C4-2B (cell line): ENCODE data around the gene EMX1.

ENCODE experiments used
- ZFX ChIP-seq: fragments of 450-650 bp; IDR thresholded peaks from 2 replicates; pipeline ENCODE4 v1.6.1; 2017
- TF ChIP-seq, protein P1 (sequence below): fragments of 450-650 bp; conservative IDR thresholded peaks from 2 replicates; pipeline ENCODE4 v1.5.1; 2017; ENCODE audit warnings: mild to moderate bottlenecking

DNA sequence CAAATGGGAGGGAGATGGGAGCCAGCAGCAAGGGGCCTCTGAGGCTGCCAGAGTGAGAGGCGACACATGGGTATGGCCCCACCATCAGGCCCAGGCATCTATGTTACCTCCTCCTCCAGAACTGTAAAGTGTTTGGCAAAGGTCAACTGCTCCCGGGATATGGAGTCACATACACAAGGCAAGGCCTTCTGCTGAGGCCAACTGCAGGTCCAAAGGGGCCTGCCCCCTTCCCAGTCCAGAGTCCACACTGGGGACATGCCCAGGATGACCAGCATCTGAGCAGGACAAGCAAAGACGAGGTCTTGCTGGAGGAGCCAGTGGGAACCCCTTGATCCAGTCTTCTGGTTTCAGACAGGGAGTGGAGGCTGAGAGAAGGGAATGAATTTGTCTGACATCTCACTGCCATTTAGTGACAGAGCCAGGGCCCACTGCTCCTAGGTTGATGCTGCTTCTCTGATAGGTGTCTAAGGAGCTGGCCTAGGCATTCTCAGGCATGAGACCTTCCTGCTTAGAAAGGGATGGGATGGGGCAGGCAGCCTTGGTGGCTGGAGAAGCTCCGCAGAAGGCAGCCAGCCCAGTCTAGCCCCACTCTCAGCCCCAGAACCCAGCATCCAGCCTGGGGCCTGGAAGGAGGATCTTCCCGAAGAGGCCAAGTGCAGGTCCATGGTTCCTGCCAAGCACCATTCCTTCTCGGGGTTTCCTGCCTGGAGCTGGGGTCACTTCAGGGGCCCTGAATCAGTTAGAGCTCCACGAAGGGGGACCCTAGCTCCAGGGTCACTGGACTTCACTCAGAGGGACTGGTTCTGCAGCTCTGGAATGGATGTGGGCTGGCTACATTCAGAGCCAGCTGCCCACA, 26.4 kb downstream of the EMX1 start:
- TF ChIP-seq, protein P1, sequence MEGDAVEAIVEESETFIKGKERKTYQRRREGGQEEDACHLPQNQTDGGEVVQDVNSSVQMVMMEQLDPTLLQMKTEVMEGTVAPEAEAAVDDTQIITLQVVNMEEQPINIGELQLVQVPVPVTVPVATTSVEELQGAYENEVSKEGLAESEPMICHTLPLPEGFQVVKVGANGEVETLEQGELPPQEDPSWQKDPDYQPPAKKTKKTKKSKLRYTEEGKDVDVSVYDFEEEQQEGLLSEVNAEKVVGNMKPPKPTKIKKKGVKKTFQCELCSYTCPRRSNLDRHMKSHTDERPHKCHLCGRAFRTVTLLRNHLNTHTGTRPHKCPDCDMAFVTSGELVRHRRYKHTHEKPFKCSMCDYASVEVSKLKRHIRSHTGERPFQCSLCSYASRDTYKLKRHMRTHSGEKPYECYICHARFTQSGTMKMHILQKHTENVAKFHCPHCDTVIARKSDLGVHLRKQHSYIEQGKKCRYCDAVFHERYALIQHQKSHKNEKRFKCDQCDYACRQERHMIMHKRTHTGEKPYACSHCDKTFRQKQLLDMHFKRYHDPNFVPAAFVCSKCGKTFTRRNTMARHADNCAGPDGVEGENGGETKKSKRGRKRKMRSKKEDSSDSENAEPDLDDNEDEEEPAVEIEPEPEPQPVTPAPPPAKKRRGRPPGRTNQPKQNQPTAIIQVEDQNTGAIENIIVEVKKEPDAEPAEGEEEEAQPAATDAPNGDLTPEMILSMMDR, result no peak
- TF ChIP-seq ZFX, result no peak
